CD4-positive, alpha-beta T cell treated with Interleukin-2 at 100 ng/mL for 4 hours (primary cell): Measurements from ENCODE around the gene GSTCD.
"Not testable (repeated sequence)": the region's sequence is repeated elsewhere in the genome, so short reads cannot be mapped to it uniquely, and the experiment has no call there.

ENCODE experiments used
- DNase-seq: peaks from one replicate; pipeline ENCODE4 v3.0.0-alpha.2; 2020; ENCODE audit warnings: low spot score

Gene GSTCD

GRCh38 chr4:105808030-105808749 lies 99.6 kb downstream of the GSTCD start:
- peak; percentile 5 for DNase-seq

GRCh38 chr4:105808750-105809041 lies 100.1 kb downstream of the GSTCD start:
- DNase-seq, result no peak

- DNase-seq, result no peak
Measured at GRCh38 chr4:105815701-105816100, 107.1 kb downstream of the GSTCD start.

GRCh38 chr4:105822061-105822460 lies 113.5 kb downstream of the GSTCD start:
- DNase-seq, result no peak

- no peak for DNase-seq
Measured at GRCh38 chr4:105828074-105828473, 119.5 kb downstream of the GSTCD start.

- no peak for DNase-seq
Measured at GRCh38 chr4:105831189-105831588, 122.6 kb downstream of the GSTCD start.

- DNase-seq, result no peak
Measured at GRCh38 chr4:105835177-105835576, 126.6 kb downstream of the GSTCD start.

- no peak for DNase-seq
Measured at GRCh38 chr4:105836537-105836936, 128.0 kb downstream of the GSTCD start.

GRCh38 chr4:105837037-105837436 lies 128.5 kb downstream of the GSTCD start:
- no peak for DNase-seq

GRCh38 chr4:105838082-105838481 lies 129.5 kb downstream of the GSTCD start:
- no peak for DNase-seq

- no peak for DNase-seq
Measured at GRCh38 chr4:105840426-105841174, 132.0 kb downstream of the GSTCD start.

GRCh38 chr4:105843941-105844340 lies 135.4 kb downstream of the GSTCD start:
- no peak for DNase-seq

GRCh38 chr4:105845559-105845958 lies 137.0 kb downstream of the GSTCD start:
- DNase-seq, result no peak

GRCh38 chr4:105848359-105848758 lies 139.8 kb downstream of the GSTCD start:
- not testable (repeated sequence) for DNase-seq

GRCh38 chr4:105851196-105851595 lies 142.6 kb downstream of the GSTCD start:
- DNase-seq, result no peak

GRCh38 chr4:105852230-105852629 lies 143.6 kb downstream of the GSTCD start:
- DNase-seq, result not testable (repeated sequence)

- no peak for DNase-seq
Measured at GRCh38 chr4:105858466-105859040, 150.0 kb downstream of the GSTCD start.

GRCh38 chr4:105859233-105859632 lies 150.6 kb downstream of the GSTCD start:
- no peak for DNase-seq

- no peak for DNase-seq
Measured at GRCh38 chr4:105870963-105871362, 162.4 kb downstream of the GSTCD start.

- no peak for DNase-seq
Measured at GRCh38 chr4:105871997-105872396, 163.4 kb downstream of the GSTCD start.

GRCh38 chr4:105875233-105875632 lies 166.6 kb downstream of the GSTCD start:
- DNase-seq, result no peak

GRCh38 chr4:105878668-105879067 lies 170.1 kb downstream of the GSTCD start:
- no peak for DNase-seq

- DNase-seq, result no peak
Measured at GRCh38 chr4:105887508-105887907, 178.9 kb downstream of the GSTCD start.
